ENCODE measurements around the gene SVOPL. TPM values are rescaled to one million over a fixed set of nuclear protein-coding genes. Genes with fewer than 3 reads are reported as not detected.

Gene SVOPL
- total RNA-seq, 1 experiment from 2014 or later, result 1.1 TPM

DNA sequence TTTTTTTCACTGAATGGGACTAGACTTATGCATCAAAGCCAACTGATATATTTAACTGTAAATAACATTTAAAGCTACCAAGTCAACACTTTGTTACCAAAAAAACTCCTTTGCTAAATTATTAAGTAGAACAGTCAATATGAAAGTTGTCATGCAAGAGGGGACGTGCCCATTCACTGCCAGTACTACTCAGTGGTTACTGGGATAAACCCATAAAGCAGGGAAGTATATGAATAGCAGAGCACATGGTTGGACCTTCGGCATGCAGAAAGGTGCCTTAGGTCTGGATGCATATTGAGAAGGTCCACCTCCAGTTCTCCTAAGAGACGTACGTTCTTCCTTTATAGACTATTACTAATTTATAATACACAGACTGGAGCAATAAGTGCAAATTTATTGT is 120.1 kb downstream of the SVOPL start:
- Histone ChIP-seq H2BK12ac (ENCODE audit: insufficient read length, low read depth, low read length) (no peak overlapping the region), H3K9ac (ENCODE audit: extremely low read depth, insufficient read length, low read length) (no peak overlapping the region), H2AK5ac (ENCODE audit: insufficient read length, low read length) (no peak overlapping the region), H4K20me1 (ENCODE audit: control insufficient read depth, insufficient read depth, insufficient read length) (no peaks in the 10 kb centered on the region), H4K91ac (ENCODE audit: insufficient read length, low read depth, low read length) (no peak overlapping the region), H3K27me3 (ENCODE audit: insufficient read depth, low read length) (no peaks in the 10 kb centered on the region), H3K23ac (ENCODE audit: insufficient read length, low read depth, low read length) (no peak overlapping the region), H2BK20ac (ENCODE audit: low read depth, low read length, poor library complexity, severe bottlenecking) (no peak overlapping the region), H3K18ac (ENCODE audit: insufficient read length, low read depth, low read length) (no peak overlapping the region), H3K56ac (ENCODE audit: insufficient read length, low read depth, low read length) (no peak overlapping the region), H2BK120ac (ENCODE audit: low read depth, low read length, poor library complexity, severe bottlenecking) (no peak overlapping the region), H3T11ph (ENCODE audit: low read length) (no peak overlapping the region), H3K9me3 (ENCODE audit: control insufficient read depth, low read depth, low read length) (no peaks in the 10 kb centered on the region), H3K4me1 (ENCODE audit: insufficient read depth, low read length) (no peaks in the 10 kb centered on the region), H3K79me2 (ENCODE audit: insufficient read depth, low read length) (no peaks in the 10 kb centered on the region), H2AFZ (ENCODE audit: low read length) (no peak overlapping the region), H2BK15ac (ENCODE audit: low read depth, low read length) (no peak overlapping the region), H3K4ac (ENCODE audit: low read depth, low read length) (no peak overlapping the region), H3K27ac (ENCODE audit: insufficient read length, low read depth, low read length) (no peak overlapping the region), H3K14ac (ENCODE audit: insufficient read depth, low read length) (no peak overlapping the region), H4K8ac (replicated peaks; ENCODE audit: insufficient read length, low read depth, low read length) (no peak overlapping the region), H3K79me1 (ENCODE audit: insufficient read depth, low read depth, low read length, poor library complexity, severe bottlenecking) (peaks cover 2% of the 10 kb centered on the region), H3K23me2 (ENCODE audit: insufficient read length, low read depth, low read length, poor library complexity, severe bottlenecking) (no peaks in the 10 kb centered on the region), H4K5ac (ENCODE audit: insufficient read length, low read depth, low read length) (no peak overlapping the region), H3K4me2 (ENCODE audit: insufficient read depth, insufficient read length, low read length) (no peak overlapping the region), H2BK5ac (ENCODE audit: insufficient read length, low read length) (no peak overlapping the region)
- peaks cover 76 to 96% (median 95%) of the 10 kb centered on the region in 3 experiments for H3K36me3 Mint-ChIP-seq (ENCODE audit: insufficient read depth in 1 of 3, low read depth in 3 of 3)
- no CpG with 5 or more reads among the region's 4 CpGs for WGBS (ENCODE audit: extremely low coverage, insufficient read length, low lambda C conversion rate)
- H3K4me3 Mint-ChIP-seq, result no peak overlapping the region
- H3K27me3 Mint-ChIP-seq (ENCODE audit: low read depth), result peaks cover 1% of the 10 kb centered on the region; the same call in 1 of the 2 replicates
- peak overlapping the region in 1 of 3 experiments; percentile 20; a peak in 1 of 7 replicates for H3K27ac Mint-ChIP-seq
- TF ChIP-seq, protein P1, sequence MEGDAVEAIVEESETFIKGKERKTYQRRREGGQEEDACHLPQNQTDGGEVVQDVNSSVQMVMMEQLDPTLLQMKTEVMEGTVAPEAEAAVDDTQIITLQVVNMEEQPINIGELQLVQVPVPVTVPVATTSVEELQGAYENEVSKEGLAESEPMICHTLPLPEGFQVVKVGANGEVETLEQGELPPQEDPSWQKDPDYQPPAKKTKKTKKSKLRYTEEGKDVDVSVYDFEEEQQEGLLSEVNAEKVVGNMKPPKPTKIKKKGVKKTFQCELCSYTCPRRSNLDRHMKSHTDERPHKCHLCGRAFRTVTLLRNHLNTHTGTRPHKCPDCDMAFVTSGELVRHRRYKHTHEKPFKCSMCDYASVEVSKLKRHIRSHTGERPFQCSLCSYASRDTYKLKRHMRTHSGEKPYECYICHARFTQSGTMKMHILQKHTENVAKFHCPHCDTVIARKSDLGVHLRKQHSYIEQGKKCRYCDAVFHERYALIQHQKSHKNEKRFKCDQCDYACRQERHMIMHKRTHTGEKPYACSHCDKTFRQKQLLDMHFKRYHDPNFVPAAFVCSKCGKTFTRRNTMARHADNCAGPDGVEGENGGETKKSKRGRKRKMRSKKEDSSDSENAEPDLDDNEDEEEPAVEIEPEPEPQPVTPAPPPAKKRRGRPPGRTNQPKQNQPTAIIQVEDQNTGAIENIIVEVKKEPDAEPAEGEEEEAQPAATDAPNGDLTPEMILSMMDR (conservative IDR thresholded peaks at IDR 0.05), result no peak
- DNase-seq, result no peak
- H3K9me3 Mint-ChIP-seq, result no peaks in the 10 kb centered on the region
- H3K4me1 Mint-ChIP-seq, result 0 out of 4 replicates have a peak, but pooled peaks cover 0 to 3% of the 10 kb centered on the region in 2 experiments
